ENCODE measurements around the gene COQ9.

DNA sequence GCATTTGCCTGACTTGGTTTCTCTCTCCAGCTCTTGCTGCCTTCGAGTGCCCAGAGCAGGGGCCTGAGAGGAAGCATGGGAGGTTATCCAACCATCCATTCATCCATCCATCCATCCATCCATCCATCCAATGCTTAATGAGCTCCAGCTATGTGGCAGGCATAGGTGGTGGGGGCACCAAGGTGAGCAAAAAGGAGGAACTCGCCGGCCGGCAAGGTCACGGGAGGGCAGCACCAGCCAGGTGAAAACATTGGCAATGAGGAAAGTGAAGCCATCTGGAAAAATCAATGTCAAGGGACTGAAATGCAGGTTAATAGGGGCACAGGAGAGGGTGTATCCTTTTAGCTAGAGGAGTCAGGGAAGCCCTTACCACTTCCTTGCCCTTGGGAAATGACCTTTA lies 57.2 kb downstream of the COQ9 start:
- TF ChIP-seq CTCF (IDR thresholded peaks at IDR 0.05) (no peak), POLR2A (IDR thresholded peaks at IDR 0.05) (no peak), POLR2AphosphoS5 (IDR thresholded peaks at IDR 0.05; ENCODE audit: insufficient read depth in 1 of 2, low read depth in 1 of 2) (no peak)

All from vagina (tissue), 2 donors.